DND-41 (cell line): ENCODE measurements around the gene PTPRN2.

ENCODE experiments used
- ATAC-seq: fragments of 200-7000 bp; cut with Tn5 transposase; 3 replicates; pipeline ENCODE4 v1.9.1; 2021; ENCODE audit warnings: low read depth; ENCODE audit not compliant: insufficient read depth
- DNase-seq: peaks from one replicate; pipeline ENCODE4 v3.0.0-alpha.2; 2020
- H2AFZ ChIP-seq: 2 replicates; pipeline ENCODE4 v1.6.0; 2012; ENCODE audit warnings: low read depth, low read length
- H3K27ac ChIP-seq: 2 replicates; pipeline ENCODE4 v1.5.1; 2012; ENCODE audit warnings: low read length, inconsistent platforms
- H3K27me3 ChIP-seq: fragments of 200-600 bp; sonication (generic); 2 replicates; pipeline ENCODE4 v1.6.0; 2012; ENCODE audit warnings: low read length, mild to moderate bottlenecking, inconsistent platforms; ENCODE audit not compliant: insufficient read depth, poor library complexity
- H3K36me3 ChIP-seq: 2 replicates; pipeline ENCODE4 v1.5.1; 2012; ENCODE audit warnings: low read length, inconsistent platforms; ENCODE audit not compliant: insufficient read depth
- H3K4me1 ChIP-seq: 2 replicates; pipeline ENCODE4 v1.5.1; 2012; ENCODE audit warnings: mild to moderate bottlenecking, low read length; ENCODE audit not compliant: insufficient read depth
- H3K4me2 ChIP-seq: 2 replicates; pipeline ENCODE4 v1.6.0; 2012; ENCODE audit warnings: mild to moderate bottlenecking, moderate library complexity, low read length, inconsistent platforms; ENCODE audit not compliant: insufficient read depth
- H3K4me3 ChIP-seq, 2 experiments: fragments of 200-600 bp in 1 of 2; shearing (Covaris generic) in 1 of 2; 2 replicates each; pipeline ENCODE4 v1.5.1; 2012 to 2016; ENCODE audit warnings: inconsistent platforms in 2 of 2, low read length in 2 of 2, mild to moderate bottlenecking in 2 of 2, low read depth in 1 of 2, moderate library complexity in 1 of 2
- H3K79me2 ChIP-seq: 2 replicates; pipeline ENCODE4 v1.6.0; 2012; ENCODE audit warnings: low read length, inconsistent platforms; ENCODE audit not compliant: insufficient read depth
- H3K9ac ChIP-seq: 2 replicates; pipeline ENCODE4 v1.6.0; 2012; ENCODE audit warnings: low read depth, mild to moderate bottlenecking, inconsistent platforms, low read length, moderate library complexity
- H3K9me3 ChIP-seq: 2 replicates; pipeline ENCODE4 v1.5.1; 2012; ENCODE audit warnings: low read length, moderate library complexity, mild to moderate bottlenecking, inconsistent platforms; ENCODE audit not compliant: insufficient read depth, severe bottlenecking
- H4K20me1 ChIP-seq: 2 replicates; pipeline ENCODE4 v1.6.0; 2012; ENCODE audit warnings: low read length; ENCODE audit not compliant: insufficient read depth
- CTCF ChIP-seq: IDR thresholded peaks from 2 replicates; pipeline ENCODE4 v1.5.1; 2012; ENCODE audit warnings: borderline replicate concordance, low read length, moderate library complexity, mild to moderate bottlenecking; ENCODE audit not compliant: poor library complexity, severe bottlenecking; ENCODE audit errors: extremely low read depth
- EZH2 ChIP-seq: IDR thresholded peaks from 3 replicates; pipeline ENCODE4 v1.6.1; 2012; ENCODE audit warnings: borderline replicate concordance, low read depth, mild to moderate bottlenecking, moderate library complexity, low read length, inconsistent platforms; ENCODE audit not compliant: severe bottlenecking

PTPRN2 gene

GRCh38 chr7:157801971-157802675 is 785.5 kb downstream of the PTPRN2 start:
- H3K27me3 ChIP-seq = no peaks in the 10 kb centered on the region
- no peak for DNase-seq
- H2AFZ ChIP-seq = no peak overlapping the region
- no peak overlapping the region for H3K4me3 ChIP-seq
- H3K9me3 ChIP-seq = no peaks in the 10 kb centered on the region
- H3K36me3 ChIP-seq = no peaks in the 10 kb centered on the region
- ATAC-seq = no peak
- no peaks in the 10 kb centered on the region for H3K79me2 ChIP-seq
- H3K27ac ChIP-seq = no peak overlapping the region
- no peak overlapping the region for H3K4me2 ChIP-seq
- TF ChIP-seq EZH2 (no peak), CTCF (no peak)
- peaks cover 3% of the 10 kb centered on the region; the same call in 1 of the 2 replicates for H4K20me1 ChIP-seq
- no peaks in the 10 kb centered on the region for H3K4me1 ChIP-seq
- H3K9ac ChIP-seq = no peak overlapping the region

GRCh38 chr7:157801113-157801512 is 786.5 kb downstream of the PTPRN2 start:
- Histone ChIP-seq H3K9me3 (no peaks in the 10 kb centered on the region), H3K4me2 (no peak overlapping the region)

GRCh38 chr7:157800281-157800680 is 787.3 kb downstream of the PTPRN2 start:
- peaks cover 3% of the 10 kb centered on the region; the same call in 1 of the 2 replicates for H4K20me1 ChIP-seq
- H3K27me3 ChIP-seq = no peaks in the 10 kb centered on the region
- no peak overlapping the region for H3K9ac ChIP-seq
- TF ChIP-seq EZH2 (no peak), CTCF (no peak)
- no peaks in the 10 kb centered on the region for H3K79me2 ChIP-seq
- DNase-seq (no peak), ATAC-seq (no peak)
- H3K27ac ChIP-seq = no peak overlapping the region
- H3K36me3 ChIP-seq = no peaks in the 10 kb centered on the region
- no peaks in the 10 kb centered on the region for H3K9me3 ChIP-seq
- H3K4me3 ChIP-seq = no peak overlapping the region
- H3K4me2 ChIP-seq = no peak overlapping the region
- no peak overlapping the region for H2AFZ ChIP-seq
- H3K4me1 ChIP-seq = no peaks in the 10 kb centered on the region

More at GRCh38 chr7:157801113-157801512, 786.5 kb downstream of the PTPRN2 start:
- ATAC-seq = no peak
- H3K9ac ChIP-seq = no peak overlapping the region
- DNase-seq = no peak
- TF ChIP-seq EZH2 (no peak), CTCF (no peak)
- H3K4me3 ChIP-seq = no peak overlapping the region
- no peaks in the 10 kb centered on the region for H3K36me3 ChIP-seq
- H3K27me3 ChIP-seq = no peaks in the 10 kb centered on the region
- H3K27ac ChIP-seq = no peak overlapping the region
- H3K4me1 ChIP-seq = no peaks in the 10 kb centered on the region
- H4K20me1 ChIP-seq = peaks cover 3% of the 10 kb centered on the region; the same call in 1 of the 2 replicates
- no peaks in the 10 kb centered on the region for H3K79me2 ChIP-seq
- H2AFZ ChIP-seq = no peak overlapping the region
